Stimulated activated CD4-positive, alpha-beta T cell treated with anti-CD3 and anti-CD28 coated beads, Interleukin-1b, Interleukin-23, amount 100 ng/mL, for 4 hours (primary cell): ENCODE data around the gene PNKP.

Source experiments
- DNase-seq, 2 donors: peaks; one replicate each; pipeline ENCODE4 v3.0.0-alpha.2; 2020; ENCODE audit warnings: low read depth in 2 of 2

The PNKP gene

DNA sequence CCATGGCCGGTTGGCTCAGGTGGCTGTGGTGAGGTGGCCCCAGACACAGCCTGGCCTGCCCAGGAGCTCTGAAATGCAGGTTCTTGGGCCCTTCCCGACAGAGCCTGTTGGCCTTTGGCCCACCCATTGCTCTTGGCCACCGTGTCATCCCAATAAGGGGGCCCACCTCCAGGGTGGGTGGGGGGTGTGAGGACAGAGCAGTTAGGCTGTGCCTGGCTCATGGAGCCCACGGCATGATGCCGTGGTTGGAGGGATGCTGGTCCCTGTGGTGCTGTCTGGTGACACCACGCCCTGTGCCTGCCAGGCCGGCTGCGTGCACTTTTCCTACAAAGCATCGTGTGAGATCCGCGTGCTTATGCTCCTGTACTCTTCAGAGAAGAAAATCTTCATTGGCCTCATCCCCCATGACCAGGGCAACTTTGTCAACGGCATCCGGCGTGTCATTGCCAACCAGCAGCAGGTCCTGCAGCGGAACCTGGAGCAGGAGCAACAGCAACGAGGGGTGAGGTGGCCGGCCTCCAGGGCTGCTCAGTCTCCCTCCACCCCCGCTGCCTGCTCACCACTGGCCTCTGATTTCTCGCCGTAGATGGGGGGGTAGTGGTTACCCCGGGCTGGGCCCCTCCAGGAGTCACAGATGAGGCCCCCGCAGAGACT lies 7.6 kb downstream of the PNKP start:
- DNase-seq: no peak

GRCh38 chr19:49858088-49858985 lies 9.0 kb downstream of the PNKP start:
- no peak for DNase-seq

DNA sequence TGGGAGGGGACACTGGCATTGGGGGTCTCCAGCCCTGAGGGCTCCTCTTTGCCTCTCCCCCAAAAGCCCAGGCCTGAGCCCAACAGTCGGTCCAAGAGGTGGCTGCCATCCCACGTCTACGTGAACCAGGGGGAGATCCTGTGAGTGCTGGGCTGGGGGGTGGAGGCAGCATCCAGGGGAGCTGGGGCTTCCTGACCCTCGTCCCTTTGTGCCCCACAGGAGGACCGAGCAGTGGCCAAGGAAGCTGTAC lies 9.6 kb downstream of the PNKP start:
- DNase-seq: no peak

DNA sequence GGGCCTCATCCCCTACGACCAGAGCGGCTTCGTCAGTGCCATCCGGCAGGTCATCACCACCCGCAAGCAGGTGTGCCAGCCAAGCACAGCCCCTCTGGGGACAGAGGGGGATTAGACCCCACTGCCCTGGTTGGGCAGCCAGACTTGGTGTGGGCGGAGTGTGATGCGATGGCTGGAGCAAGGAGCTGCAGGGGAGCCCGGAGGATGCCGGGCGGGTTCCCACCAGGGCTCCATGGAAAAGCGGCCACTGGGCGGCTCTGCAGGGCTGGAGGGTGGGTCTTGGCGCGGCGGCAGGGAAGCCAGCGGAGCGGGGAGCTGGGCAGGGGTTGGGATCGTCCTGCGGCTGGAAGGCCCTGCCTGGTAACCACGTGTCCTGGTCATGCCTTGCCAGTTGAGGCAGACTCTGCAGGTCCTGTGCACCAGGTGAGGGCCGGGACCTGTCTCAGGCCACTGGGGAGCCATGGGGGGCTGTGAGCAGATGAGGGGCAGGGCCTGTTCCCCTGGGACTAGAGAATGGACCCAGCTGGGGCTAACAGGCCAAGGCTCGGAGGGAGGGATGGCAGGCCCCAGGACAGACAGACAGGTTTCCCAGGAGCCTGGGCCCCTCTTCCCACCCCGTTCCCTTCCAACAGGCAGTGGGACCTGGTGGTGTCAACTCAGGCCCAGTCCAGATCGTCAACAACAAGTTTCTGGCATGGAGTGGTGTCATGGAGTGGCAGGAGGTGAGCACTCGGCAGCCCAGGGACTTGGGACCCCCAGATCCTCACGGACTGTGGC lies 10.1 kb downstream of the PNKP start:
- DNase-seq: no peak

- DNase-seq: no peak
Observed at GRCh38 chr19:49856574-49857021, 10.8 kb downstream of the PNKP start.

DNA sequence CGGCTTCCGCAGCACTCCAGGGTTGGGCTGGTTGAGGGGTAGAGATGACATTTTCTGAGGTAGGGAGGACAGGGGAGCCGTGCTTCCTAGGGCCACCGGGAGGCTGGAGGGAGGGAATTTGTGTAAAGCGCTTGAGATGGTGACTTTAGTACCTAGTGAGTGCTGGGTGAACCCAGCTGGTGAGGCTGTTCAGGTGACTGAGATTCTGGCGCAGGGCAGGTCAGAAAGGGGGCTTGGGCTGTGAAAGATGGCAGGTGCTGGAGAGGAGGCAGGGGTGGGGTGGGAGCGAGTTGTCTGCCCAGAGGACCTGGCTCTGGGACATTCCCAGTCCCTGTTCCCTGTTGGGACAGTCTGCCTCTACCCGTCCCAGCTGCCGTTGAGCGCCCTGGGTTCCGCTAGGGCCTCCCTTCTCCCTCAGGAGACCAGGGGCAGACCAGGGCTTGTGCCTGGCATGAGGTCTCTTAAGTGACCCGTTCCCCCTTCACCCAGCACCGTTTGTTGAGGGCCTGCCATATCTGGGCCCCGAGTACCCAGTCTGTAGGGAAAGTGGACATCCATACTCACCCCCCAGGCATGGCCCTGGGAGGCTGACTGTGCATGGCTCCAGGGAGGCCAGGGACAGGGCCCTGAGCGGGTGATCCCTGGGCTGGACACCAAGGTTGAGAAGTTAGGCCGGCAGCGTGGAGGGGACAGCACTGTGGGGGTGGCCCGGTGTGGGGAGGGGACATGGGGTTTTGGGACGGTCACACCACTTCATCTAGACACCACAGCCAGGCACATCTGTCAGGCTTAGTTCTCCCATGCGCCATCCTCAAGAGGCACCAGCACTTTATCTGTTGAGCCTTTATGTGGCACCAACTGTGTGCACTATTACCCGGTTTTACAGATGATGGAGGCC lies 11.5 kb downstream of the PNKP start:
- DNase-seq: no peak

DNA sequence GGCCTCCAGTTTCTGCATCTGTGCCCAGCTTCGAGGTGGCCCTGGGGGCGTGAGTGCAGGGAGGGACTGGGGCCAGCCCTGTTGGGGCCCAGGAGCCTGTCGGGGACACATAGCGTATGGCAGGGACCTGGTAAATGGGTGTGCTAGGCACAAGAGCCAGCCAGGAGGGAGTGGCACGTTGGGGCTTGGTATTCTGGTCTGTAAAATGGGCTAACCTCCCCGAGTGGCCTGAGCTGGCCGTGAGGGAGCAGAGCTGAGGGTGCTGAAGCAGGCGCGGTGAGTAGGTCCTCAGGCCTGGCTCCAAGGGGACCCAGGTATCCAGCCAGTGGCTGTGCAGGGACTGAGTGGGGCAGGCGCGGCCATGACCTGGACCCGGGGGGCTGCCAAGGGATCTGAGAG lies 12.1 kb downstream of the PNKP start:
- no peak for DNase-seq

DNA sequence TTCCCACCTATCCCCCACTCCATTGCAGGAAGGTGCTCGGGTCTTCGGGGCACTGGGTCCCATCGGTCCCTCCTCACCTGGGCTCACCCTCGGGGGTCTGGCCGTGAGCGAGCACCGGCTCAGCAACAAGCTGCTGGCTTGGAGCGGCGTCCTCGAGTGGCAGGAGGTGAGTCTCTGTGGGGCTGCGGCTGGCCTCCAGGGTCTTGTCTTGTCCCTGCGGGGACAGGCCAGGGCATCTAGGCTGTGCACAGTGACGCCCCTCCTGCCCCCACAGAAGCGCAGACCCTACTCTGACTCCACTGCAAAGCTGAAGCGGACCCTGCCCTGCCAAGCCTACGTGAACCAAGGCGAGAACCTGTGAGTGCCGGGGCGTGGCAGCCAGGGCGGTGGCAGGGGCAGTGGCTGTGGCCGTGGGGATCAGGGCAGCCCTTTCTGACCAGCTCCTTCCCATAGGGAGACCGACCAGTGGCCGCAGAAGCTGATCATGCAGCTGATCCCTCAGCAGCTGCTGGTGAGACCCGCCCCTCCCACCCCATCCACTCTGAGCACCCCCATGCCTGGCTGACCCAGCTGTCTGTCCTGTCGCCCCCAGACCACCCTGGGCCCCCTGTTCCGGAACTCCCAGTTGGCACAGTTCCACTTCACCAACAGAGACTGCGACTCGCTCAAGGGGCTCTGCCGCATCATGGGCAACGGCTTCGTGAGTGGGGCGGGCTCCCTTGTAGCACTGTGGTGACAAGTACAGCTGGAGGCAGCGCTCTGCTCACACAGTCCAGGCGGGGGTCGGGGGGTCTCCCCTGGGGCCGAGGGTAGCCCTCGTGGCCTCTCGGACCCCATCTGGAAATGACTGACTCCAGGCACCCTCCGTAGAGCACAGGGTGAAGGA lies 12.8 kb downstream of the PNKP start:
- no peak for DNase-seq

DNA sequence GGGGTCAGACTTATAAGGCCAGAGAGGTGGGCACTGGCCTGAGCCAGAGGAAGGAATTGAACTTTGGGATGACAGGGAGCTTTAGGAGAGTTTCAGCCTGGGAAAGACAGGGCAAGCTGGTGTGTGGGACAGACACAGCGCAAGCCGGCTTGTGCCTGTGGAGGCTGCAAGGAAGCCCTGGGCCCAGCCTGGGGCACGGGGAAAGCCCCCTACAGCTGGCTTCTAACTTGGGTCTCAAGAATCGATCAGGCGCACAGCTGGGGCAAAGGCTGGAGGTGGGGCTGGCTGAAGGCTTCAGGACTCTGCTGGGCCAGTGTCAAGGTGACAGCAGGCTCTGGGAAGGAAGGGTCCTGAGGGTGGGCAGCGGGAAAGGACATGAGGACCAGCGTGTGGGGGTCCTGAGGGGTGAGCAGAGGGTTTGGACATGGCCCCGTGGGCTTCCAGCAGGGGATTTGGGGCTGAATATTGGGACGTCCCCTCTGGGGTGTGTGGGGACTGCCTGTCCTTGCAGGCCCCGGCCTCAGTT lies 13.5 kb downstream of the PNKP start:
- DNase-seq: no peak

GRCh38 chr19:49852631-49853126 lies 14.7 kb downstream of the PNKP start:
- DNase-seq: no peak

- peak in 1 of 2 donors; percentile 41 for DNase-seq
Observed at GRCh38 chr19:49851456-49852259, 15.7 kb downstream of the PNKP start.

- DNase-seq: peak; percentile 80 to 88
Observed at GRCh38 chr19:49850487-49851342, 16.7 kb downstream of the PNKP start, which contains the start of gene PTOV1. Gene PTOV1, plus strand, starts transcription at chr19:49851159.

DNA sequence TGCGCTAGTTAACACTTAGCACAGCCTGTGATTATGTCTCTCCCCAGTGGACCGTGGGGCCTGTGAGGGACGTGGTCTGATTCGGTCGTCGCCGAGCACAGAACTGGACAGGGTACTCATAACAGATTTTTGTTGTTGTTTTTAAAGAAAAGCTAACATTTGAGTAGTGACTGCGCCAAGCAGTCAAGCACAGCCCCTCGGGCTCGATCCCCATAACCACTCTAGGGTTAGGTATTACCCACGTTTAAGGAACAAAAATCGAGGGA lies 17.2 kb downstream of the PNKP start:
- DNase-seq: no peak

- DNase-seq: no peak
Observed at GRCh38 chr19:49849433-49850220, 17.7 kb downstream of the PNKP start.

GRCh38 chr19:49848938-49849337 lies 18.4 kb downstream of the PNKP start:
- DNase-seq: no peak

DNA sequence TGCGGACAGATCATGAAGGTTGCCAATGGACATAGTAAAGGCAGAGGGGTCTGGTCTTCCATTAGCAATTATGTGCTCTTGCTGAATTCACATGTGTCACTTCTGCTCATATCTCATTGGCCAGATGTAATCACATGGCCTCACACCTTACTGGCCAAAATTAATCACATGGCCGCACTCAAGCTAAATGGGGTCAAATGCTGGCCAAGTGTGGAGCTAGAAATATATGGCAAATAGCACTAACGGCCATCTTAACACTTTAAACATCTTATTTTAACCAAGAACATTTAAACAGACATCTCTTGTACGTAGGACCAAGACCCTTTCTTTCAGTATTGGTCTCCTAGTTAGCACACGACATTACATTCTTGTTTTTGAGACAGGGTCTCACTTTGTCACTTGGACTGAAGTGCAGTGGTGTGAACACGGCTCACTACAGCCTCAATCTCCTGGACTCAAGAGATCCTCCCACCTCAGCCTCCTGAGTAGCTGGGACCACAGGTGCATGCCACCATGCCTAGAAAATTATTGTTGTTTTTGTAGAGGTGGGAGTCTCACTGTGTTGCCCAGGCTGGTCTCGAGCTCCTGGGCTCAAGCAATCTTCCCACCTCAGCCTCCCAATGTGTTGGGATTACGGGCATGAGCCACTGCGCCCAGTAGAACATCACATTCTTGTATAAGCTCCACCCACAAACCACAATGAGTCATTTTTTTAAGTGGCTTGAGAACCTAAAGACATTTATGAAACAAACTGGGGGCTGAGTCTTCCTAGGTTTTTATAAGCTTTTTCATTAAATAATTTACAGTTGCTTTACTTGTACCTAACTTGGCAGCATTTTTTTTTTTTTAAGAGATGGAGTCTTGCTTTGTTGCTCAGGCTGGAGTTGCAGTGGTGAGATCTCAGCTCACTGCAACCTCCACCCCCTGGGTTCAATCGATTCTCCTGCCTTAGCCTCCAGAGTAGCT lies 19.4 kb downstream of the PNKP start:
- no peak for DNase-seq

- DNase-seq: no peak
Observed at GRCh38 chr19:49846408-49846807, 21.0 kb downstream of the PNKP start.
